ENCODE data around the gene TMEM179.
"Not testable (repeated sequence)": the region's sequence is repeated elsewhere in the genome, so short reads cannot be mapped to it uniquely, and the experiment has no call there.

The TMEM179 gene

DNA sequence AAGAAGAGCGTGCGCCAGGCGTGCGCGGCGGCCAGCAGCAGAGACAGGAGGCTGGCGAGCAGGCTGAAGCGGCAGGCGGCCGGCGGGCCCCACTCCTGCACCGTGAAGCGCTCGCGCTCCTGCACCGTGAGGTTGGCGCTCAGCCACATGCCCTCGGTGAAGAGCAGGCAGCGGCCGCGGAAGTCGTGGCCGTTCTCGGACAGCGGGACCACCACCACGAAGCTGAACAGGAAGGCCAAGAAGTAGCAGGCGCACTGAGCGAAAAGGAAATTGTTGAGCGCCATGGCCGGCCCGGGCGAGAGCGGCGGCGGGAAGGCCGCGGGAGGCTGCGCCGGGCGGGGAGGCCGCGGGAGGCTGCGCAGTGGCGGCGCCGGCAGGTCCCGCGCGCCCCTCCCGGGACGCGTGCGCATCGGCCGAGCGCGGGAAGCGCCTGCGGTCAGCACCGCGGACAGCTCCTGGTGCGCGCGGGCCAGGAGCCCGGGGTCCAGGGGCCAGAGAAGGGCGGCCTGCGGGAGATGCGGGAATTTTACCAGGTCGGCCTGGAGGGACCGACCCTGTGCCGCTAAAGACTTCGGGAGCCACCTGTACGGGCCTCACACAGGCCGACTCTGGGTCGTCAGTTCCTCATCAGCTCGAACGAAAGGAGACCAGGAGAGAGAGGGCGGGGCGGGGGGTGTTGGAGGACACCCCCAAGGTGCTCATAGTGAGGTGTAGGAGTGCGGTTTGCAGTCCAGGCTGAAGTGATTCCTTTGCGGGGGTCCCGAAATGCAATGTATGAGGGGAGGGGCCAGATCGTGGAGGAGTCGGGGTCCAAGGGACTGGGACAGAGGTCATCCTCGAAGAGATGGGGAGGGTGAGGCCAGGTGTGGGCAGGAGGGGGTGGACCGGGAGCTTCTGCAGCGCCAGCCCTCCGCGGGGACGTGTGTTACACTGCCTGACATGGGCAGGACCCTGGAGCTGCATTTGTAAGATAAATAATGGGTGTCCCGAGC is at the start of gene TMEM179:
Gene TMEM179 (minus strand): TSS at position 315 of the 992 bp plus-strand sequence. CDS start 31 bp downstream, at position 284.
- no peak for DNase-seq (ENCODE audit: low spot score)

GRCh38 chr14:104654119-104654518 is 49.5 kb upstream of the TMEM179 start:
- DNase-seq (ENCODE audit: low spot score) = no peak

DNA sequence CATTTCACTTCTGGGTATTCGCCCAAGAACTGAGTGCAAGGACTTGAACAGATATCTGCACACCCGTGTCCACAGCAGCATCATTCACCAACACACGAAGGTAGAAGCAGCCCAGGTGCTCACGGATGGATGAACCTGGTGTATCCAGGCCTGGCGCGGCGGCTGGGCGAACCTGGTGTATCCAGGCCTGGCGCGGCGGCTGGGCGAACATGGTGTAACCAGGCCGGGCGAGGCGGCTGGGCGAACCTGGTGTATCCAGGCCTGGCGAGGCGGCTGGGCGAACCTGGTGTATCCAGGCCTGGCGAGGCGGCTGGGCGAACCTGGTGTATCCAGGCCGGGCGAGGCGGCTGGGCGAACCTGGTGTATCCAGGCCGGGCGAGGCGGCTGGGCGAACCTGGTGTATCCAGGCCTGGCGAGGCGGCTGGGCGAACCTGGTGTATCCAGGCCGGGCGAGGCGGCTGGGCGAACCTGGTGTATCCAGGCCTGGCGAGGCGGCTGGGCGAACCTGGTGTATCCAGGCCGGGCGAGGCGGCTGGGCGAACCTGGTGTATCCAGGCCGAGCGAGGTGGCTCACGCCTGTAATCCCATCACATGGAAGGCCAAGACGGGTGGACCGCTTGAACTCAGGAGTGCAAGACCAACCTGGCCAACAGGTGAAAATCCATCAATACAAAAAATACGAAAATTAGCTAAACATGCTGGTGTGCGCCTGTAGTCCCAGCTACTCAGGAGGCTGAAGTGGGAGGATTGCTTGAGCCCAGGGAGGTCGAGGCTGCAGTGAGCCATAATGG is 48.8 kb upstream of the TMEM179 start:
- not testable (repeated sequence) for DNase-seq (ENCODE audit: low spot score)

DNA sequence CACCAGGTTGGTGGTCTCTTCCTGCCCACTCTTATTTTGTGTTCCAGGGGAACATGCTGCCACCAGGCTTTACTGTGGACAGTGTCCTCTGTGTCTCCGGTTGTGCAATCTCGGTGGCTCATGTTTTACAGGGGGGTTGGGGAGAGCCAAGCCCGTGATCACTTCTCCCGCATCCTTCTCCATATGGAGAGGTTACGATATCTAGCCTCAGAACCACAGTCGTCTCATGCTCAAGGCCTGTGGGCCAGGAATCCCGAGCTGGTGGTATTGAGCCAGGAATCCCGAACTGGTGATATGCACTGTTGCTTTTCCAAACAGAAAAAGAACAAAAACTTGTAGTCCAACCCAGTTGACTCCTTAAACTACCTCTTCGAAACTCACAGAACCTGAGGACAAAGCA is 47.8 kb upstream of the TMEM179 start:
- no peak for DNase-seq (ENCODE audit: low spot score)

DNA sequence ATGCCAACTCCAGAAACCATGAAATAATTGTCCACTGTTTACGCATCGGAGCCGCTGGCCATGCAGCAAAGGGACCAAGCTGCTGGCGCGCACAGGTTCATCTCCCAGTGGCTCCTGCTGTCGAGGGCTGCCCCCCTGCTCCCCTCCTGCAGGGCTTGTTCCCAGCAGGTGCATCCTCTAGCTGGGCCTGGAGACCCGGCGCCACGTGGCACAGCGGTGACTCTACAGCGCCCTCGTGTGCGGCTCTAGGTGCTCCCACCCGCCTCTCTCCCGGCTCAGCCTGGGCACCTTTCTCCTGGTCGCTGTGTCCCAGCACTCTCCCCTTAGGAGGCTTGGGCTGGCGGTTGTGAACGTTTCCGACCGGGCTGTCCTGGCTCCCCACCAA is 47.3 kb upstream of the TMEM179 start:
- no peak for DNase-seq (ENCODE audit: low spot score)

GRCh38 chr14:104650981-104651875 is 46.7 kb upstream of the TMEM179 start:
- DNase-seq (ENCODE audit: low spot score) = no peak

- DNase-seq (ENCODE audit: low spot score) = peak; percentile 87
Measured at GRCh38 chr14:104650057-104650980, 45.7 kb upstream of the TMEM179 start.

GRCh38 chr14:104647467-104648043 is 43.0 kb upstream of the TMEM179 start:
- DNase-seq (ENCODE audit: low spot score) = no peak

DNA sequence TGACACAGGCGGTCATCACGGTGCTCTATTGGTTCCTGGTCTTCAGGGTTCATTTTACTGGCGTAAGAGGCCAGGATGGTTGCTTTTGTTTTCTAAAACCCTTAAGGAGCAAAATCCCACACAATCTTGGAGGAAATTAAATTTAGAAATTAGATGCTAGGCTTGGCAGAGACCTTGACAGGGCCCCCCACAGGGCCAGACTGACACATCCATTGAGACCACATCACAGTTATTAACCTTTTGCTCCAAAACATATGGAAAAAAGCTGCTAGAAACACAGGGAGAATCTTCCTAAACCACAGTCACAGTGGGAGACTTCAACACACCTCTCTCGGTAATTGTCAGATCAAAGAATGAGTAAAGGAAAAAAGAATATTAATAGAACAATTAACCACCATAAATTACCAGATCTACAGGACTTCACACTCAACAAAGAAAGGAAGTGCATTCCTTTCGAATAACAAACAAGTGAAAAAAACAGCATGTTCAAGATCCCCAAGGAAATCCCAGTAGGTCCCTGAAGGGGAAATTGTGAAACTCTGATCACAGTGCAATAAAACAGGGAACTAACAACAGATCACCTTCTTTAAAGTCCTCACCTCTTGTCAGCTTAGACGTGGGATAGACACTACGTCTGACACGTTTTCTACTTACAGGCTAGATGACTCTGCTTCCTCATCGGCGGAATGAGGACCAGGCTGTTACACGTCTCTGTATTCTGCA is 40.2 kb upstream of the TMEM179 start:
- no peak for DNase-seq (ENCODE audit: low spot score)

DNA sequence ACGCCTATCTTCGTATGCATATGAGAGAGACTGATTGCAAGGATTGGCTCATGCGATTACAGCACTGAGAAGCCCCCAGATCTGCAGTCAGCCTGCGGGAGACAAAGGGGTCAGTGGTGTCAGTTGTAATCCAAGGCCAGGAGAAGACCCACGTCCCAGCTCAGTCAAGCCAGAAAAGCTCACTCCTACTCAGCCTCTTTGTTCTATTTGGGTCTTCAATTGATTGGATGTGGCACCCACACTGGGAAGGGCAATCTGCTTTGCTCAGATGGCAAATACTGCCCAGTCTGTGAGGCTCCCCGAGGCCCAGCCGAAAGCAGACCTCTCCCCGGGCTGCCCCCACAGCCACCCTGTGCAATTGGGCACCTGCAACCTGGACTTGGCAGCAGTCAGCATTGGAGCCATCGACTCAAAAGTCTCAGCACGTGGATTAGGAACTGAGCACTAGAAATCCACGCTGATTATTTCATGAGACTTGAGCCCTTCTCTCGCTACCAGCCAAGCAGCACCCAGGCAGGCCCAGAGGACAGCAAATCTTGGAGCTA is 39.6 kb upstream of the TMEM179 start:
- no peak for DNase-seq (ENCODE audit: low spot score)

DNA sequence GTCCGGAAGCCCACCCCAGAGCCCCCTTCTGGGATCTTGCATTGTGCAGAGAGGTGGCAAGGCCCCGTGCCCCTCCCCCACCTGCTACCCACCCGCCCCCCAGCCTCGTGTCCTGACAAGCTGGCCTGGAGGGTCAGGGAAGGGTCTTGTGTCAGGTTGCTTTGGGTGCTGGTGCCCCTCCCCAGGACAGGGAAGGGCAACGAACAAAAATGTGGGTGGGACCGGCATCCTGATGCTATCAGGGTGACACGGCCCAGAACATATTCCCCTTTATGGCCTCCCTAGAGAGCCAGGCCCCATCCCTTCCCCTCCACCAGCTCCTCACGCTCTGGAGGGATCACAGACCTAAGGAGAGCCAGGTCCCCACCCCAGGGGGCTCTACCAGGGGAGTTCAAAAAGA is 38.7 kb upstream of the TMEM179 start:
- DNase-seq (ENCODE audit: low spot score) = no peak

- DNase-seq (ENCODE audit: low spot score) = no peak
Measured at GRCh38 chr14:104642540-104642868, 37.9 kb upstream of the TMEM179 start.

DNA sequence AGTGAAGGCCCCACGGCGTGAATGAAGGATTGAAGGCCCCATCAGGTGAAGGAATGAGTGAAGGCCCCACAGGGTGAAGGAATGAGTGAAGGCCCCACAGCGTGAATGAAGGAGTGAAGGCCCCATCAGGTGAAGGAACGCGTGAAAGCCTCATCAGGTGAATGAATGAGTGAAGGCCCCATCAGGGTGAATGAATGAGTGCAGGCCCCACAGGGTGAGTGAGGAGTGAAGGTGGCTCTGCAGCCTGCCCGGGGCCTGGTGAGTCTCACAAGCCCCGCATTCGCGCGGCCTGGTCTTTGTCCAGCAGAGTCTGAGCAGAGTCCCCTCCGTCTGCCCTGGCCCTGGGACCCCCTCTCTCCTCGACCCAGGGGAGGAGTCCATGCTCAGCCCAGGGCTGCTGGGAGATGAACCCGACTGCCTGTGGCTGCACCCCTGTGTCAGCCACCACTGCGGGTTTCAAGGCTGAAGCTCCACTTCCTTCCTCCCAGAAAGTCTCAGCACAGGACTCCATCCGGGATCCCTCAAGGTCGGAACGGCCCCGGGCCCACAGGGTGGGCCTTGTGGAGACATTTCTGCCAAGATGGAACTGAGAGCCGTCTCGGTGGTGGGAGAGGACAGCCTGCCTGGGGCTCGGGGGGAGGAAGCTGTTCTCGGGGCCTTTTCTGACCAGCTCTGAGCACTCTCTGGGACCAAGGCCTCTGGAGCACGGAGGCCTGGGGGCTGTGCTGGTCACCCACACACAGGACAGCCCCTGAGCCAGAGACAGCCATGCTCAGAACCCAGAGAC is 37.4 kb upstream of the TMEM179 start:
- no peak for DNase-seq (ENCODE audit: low spot score)

DNA sequence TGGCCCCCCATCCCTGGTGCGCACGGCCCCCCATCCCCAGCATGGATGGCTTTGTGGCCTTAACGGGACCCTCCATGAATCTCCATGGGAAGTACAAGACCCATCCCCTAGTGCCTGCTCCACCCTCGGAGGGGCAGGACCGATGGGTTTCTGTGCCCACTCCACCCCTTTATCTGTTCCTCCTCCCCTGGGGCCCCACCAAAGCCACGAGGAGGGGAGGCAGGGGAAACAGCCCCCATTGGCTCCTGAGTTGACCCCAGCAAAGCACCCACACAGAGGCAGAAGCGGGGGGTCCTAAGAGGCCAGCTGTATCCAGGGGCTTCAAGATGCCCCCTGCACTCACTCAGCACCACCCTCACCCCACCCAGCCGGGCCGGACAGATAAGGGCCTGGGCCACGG is 36.1 kb upstream of the TMEM179 start:
- DNase-seq (ENCODE audit: low spot score) = no peak

DNA sequence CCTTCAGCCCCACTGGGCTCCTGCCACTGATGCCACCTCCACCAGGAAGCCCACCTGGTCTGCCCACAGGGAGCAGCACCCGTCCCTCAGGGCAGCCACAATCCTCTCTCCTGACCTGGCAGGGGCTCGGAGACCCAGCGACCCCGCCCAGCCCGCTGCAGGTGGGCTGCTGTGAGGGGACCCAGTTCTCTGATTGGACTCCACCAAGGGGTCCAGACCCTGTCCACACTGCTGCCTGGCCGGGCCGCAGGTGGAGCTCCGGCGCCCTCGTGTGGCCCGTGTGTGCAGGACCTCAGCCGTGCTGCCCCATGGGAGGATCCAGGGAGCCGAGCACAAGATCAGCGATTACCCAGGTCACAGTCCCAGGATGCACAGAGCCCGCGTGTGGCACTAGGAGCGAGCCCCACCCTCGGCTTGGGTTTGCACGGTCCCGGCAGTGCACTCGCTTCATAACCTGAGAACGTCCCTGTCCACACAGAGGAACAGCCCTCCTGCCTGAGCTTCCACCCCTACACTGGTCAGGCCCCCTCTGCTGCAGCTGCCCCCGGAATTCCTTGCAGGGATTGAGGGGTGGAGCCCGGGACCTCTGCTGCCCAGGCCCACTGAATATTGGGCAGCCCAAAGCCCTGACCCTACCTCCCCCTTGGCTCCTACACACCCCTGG is 35.4 kb upstream of the TMEM179 start:
- DNase-seq (ENCODE audit: low spot score) = peak; percentile 91

GRCh38 chr14:104639471-104639870 is 34.9 kb upstream of the TMEM179 start:
- no peak for DNase-seq (ENCODE audit: low spot score)

DNA sequence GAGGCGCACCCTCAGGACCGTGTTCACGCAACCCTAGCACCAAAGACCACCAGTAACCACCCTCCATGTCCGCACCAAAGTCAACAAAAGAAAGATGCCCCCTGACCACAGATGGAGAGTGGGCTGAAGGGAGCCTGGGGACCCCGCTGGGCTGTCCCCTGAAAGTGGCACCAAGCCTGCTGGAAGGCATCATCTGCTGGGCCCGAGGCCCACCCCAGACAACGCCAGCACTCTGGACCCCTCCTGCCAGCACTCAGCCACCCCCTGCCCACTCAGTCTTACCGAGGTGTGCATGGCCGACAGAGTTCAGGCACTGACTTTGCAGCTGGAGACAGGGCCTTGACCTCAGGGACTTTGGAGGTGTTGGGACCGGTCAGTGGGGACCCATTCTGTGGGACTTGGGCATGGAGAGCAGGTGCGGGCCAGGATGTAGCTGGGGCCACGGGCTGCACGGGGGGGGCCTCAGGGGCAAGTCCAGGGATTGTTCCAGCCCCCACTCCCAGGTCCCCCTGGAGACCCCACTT is 34.4 kb upstream of the TMEM179 start:
- no peak for DNase-seq (ENCODE audit: low spot score)

DNA sequence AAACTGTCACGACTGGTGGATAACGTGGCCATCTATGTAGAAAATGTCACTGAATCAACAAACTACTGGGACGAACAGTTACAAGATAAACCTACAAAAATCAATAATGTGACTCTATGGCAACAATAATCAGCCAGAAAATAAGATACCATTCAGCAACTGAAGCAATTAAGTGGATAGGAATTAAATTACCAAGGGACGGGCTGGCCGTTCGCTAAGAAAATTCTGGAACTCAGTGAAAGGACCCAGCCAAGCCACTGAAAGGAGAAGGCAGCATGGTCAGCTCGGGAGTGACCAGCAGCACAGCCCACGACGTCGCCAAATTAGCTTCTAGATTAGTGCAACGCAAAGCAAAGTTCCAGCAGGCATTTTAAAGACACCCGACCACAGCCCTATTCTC is 33.6 kb upstream of the TMEM179 start:
- DNase-seq (ENCODE audit: low spot score) = no peak
